CD14-positive monocyte (primary cell): ENCODE measurements around the gene TMEM232. TPM values are rescaled to one million over a fixed set of nuclear protein-coding genes. Genes with fewer than 3 reads are reported as not detected.

ENCODE experiments used
- DNase-seq, 3 donors: peaks; one replicate each; pipeline ENCODE4 v3.0.0-alpha.2; 2011 to 2022
- H2AFZ ChIP-seq: 2 replicates; pipeline ENCODE4 v1.6.0; 2012; ENCODE audit warnings: mild to moderate bottlenecking, low read depth, low read length, inconsistent platforms; ENCODE audit not compliant: insufficient read depth, poor library complexity, severe bottlenecking
- H3K27ac ChIP-seq, 2 donors: 1 replicate in 1 of 2; 2 replicates in 1 of 2; pipeline ENCODE4 v1.5.1; 2012 to 2013; ENCODE audit warnings: low read length in 2 of 2, control low read depth in 1 of 2, inconsistent platforms in 1 of 2, low read depth in 1 of 2, mild to moderate bottlenecking in 1 of 2
- H3K27me3 ChIP-seq, 2 donors: one replicate each; pipeline versions ENCODE4 v1.6.0 to v1.6.1; 2011 to 2013; ENCODE audit warnings: low read length in 2 of 2; ENCODE audit not compliant: control insufficient read depth in 2 of 2, insufficient read depth in 2 of 2
- H3K36me3 ChIP-seq, 2 donors: replicated peaks in 1 of 2; 1 replicate in 1 of 2; 2 replicates in 1 of 2; pipeline versions ENCODE4 v1.5.1 to v1.6.1; 2012 to 2013; ENCODE audit warnings: low read length in 2 of 2, control low read depth in 1 of 2, inconsistent platforms in 1 of 2, mild to moderate bottlenecking in 1 of 2; ENCODE audit not compliant: insufficient read depth in 2 of 2, control insufficient read depth in 1 of 2
- H3K4me1 ChIP-seq, 2 donors: 1 replicate in 1 of 2; 2 replicates in 1 of 2; pipeline versions ENCODE4 v1.5.1 to v1.6.1; 2012 to 2013; ENCODE audit warnings: low read length in 2 of 2, control low read depth in 1 of 2, inconsistent platforms in 1 of 2, mild to moderate bottlenecking in 1 of 2, moderate library complexity in 1 of 2; ENCODE audit not compliant: insufficient read depth in 2 of 2, control insufficient read depth in 1 of 2
- H3K4me2 ChIP-seq: replicated peaks from 2 replicates; pipeline ENCODE3; 2012; ENCODE audit warnings: low read length, moderate library complexity, mild to moderate bottlenecking; ENCODE audit not compliant: poor library complexity, severe bottlenecking; ENCODE audit errors: extremely low read depth
- H3K4me3 ChIP-seq, 3 experiments: fragments of 200-600 bp in 1 of 3; sonication (generic) in 1 of 3; replicated peaks in 1 of 3; 1 replicate in 2 of 3; 2 replicates in 1 of 3; pipeline ENCODE4 v1.5.1; 2011 to 2013; ENCODE audit warnings: low read length in 3 of 3, mild to moderate bottlenecking in 3 of 3, control low read depth in 2 of 3, low read depth in 2 of 3, inconsistent platforms in 1 of 3, moderate library complexity in 1 of 3
- H3K79me2 ChIP-seq: 2 replicates; pipeline ENCODE4 v1.6.0; 2012; ENCODE audit warnings: mild to moderate bottlenecking, control low read depth, inconsistent platforms, low read length, moderate library complexity; ENCODE audit not compliant: insufficient read depth
- H3K9ac ChIP-seq: 2 replicates; pipeline ENCODE4 v1.6.0; 2017; ENCODE audit warnings: low read length, mild to moderate bottlenecking; ENCODE audit not compliant: insufficient read depth, poor library complexity, severe bottlenecking
- H3K9me3 ChIP-seq, 2 donors: replicated peaks in 1 of 2; 1 replicate in 1 of 2; 2 replicates in 1 of 2; pipeline versions ENCODE4 v1.5.1 to v1.6.1; 2012 to 2013; ENCODE audit warnings: low read length in 2 of 2, control low read depth in 1 of 2; ENCODE audit not compliant: control insufficient read depth in 1 of 2, insufficient read depth in 1 of 2
- H4K20me1 ChIP-seq: 2 replicates; pipeline ENCODE4 v1.6.0; 2012; ENCODE audit warnings: mild to moderate bottlenecking, low read length, control low read depth, moderate library complexity; ENCODE audit not compliant: insufficient read depth
- H3K27ac Mint-ChIP-seq, 7 donors: one replicate each; pipeline ENCODE4 v1.8.0; 2020; ENCODE audit warnings: mild to moderate bottlenecking in 7 of 7, mixed read lengths in 7 of 7, moderate library complexity in 6 of 7, inconsistent platforms in 2 of 7
- H3K27me3 Mint-ChIP-seq, 3 donors: one replicate each; pipeline ENCODE4 v1.8.0; 2021 to 2022; ENCODE audit warnings: low read depth in 3 of 3, mild to moderate bottlenecking in 3 of 3, mixed read lengths in 3 of 3, moderate library complexity in 3 of 3, inconsistent platforms in 1 of 3
- H3K36me3 Mint-ChIP-seq, 2 donors: one replicate each; pipeline ENCODE4 v1.8.0; 2020; ENCODE audit warnings: mixed read lengths in 2 of 2, inconsistent platforms in 1 of 2, mild to moderate bottlenecking in 1 of 2
- H3K4me1 Mint-ChIP-seq: one replicate; pipeline ENCODE4 v1.8.0; 2020; ENCODE audit warnings: mild to moderate bottlenecking, mixed read lengths
- H3K4me3 Mint-ChIP-seq, 2 donors: one replicate each; pipeline ENCODE4 v1.8.0; 2020; ENCODE audit warnings: mild to moderate bottlenecking in 2 of 2, mixed read lengths in 2 of 2, moderate library complexity in 1 of 2
- H3K9me3 Mint-ChIP-seq, 7 donors: one replicate each; pipeline ENCODE4 v1.8.0; 2020 to 2022; ENCODE audit warnings: mixed read lengths in 7 of 7, mild to moderate bottlenecking in 6 of 7, moderate library complexity in 6 of 7, inconsistent platforms in 2 of 7
- CTCF ChIP-seq: fragments of 200-600 bp; IDR thresholded peaks from one replicate; pipeline ENCODE4 v1.8.0; 2022; ENCODE audit warnings: antibody characterized with exemption, mild to moderate bottlenecking
- WGBS: methylation state at CpG from one replicate; pipeline ENCODE4 v1.1.5; 2013; ENCODE audit warnings: missing lambda C conversion rate; ENCODE audit not compliant: insufficient coverage; 5-methylcytosine and 5-hydroxymethylcytosine counted together
- intact Hi-C, 2 donors: fragments of 100-400 bp; cut with micrococcal nuclease; formaldehyde crosslinking; loops; one replicate each; pipeline versions ENCODE4 v1.15.0 to v1.15.1; 2023
- polyA plus RNA-seq, 3 donors: library from polyadenylated mRNA; depleted of rRNA in 1 of 3; unstranded in 2 of 3; stranded (reverse) in 1 of 3; fragments of 300-500 nt in 2 of 3; fragments of >200 nt in 1 of 3; fragmentation: Illumina TruSeq in 2 of 3; gene quantifications; 1 replicate in 2 of 3; 2 replicates in 1 of 3; pipeline ENCODE4 v1.2.3, GENCODE V29; 2012 to 2021

TMEM232 gene
- polyA plus RNA-seq, 3 donors: 0.04 to 1.4 (median 0.59) TPM

GRCh38 chr5:110612794-110613247 lies 113.7 kb downstream of the TMEM232 start:
- no peaks in the 10 kb centered on the region for H3K4me1 ChIP-seq
- Mint-ChIP-seq H3K4me3 (no peak overlapping the region), H3K27ac (no peak overlapping the region), H3K9me3 (peaks cover 0 to 5% (median 3%) of the 10 kb centered on the region in 7 donors), H3K36me3 (no peaks in the 10 kb centered on the region), H3K4me1 (no peaks in the 10 kb centered on the region), H3K27me3 (peaks cover 0 to 1% (median 0%) of the 10 kb centered on the region in 3 donors)
- H4K20me1 ChIP-seq: no peaks in the 10 kb centered on the region
- no peaks in the 10 kb centered on the region for H3K27me3 ChIP-seq
- 100% methylated on average over 1 of the region's 4 CpGs for WGBS
- H3K36me3 ChIP-seq: no peaks in the 10 kb centered on the region
- no peaks in the 10 kb centered on the region for H3K9me3 ChIP-seq
- H3K4me3 ChIP-seq: no peak overlapping the region
- H3K27ac ChIP-seq: no peak overlapping the region
- intact Hi-C loops: no loop called here
- H3K9ac ChIP-seq: no peak overlapping the region
- H2AFZ ChIP-seq: no peak overlapping the region
- DNase-seq: no peak
- TF ChIP-seq CTCF: no peak
- no peaks in the 10 kb centered on the region for H3K79me2 ChIP-seq
- H3K4me2 ChIP-seq: no peak overlapping the region

- Mint-ChIP-seq H3K4me1 (no peaks in the 10 kb centered on the region), H3K27me3 (no peaks in the 10 kb centered on the region), H3K4me3 (no peak overlapping the region), H3K27ac (no peak overlapping the region), H3K36me3 (no peaks in the 10 kb centered on the region), H3K9me3 (peaks cover 0 to 5% (median 3%) of the 10 kb centered on the region in 7 donors)
- intact Hi-C loops: no loop called here
- Histone ChIP-seq H3K4me2 (no peak overlapping the region), H2AFZ (no peak overlapping the region), H3K9ac (no peak overlapping the region), H3K27ac (no peak overlapping the region), H3K9me3 (no peaks in the 10 kb centered on the region), H4K20me1 (no peaks in the 10 kb centered on the region), H3K4me3 (no peak overlapping the region), H3K4me1 (no peaks in the 10 kb centered on the region), H3K27me3 (no peaks in the 10 kb centered on the region), H3K79me2 (no peaks in the 10 kb centered on the region), H3K36me3 (no peaks in the 10 kb centered on the region)
- TF ChIP-seq CTCF: no peak
- no peak for DNase-seq
- WGBS: 90% methylated on average over 5 of the region's 6 CpGs
Observed at GRCh38 chr5:110611817-110612216, 114.7 kb downstream of the TMEM232 start.
